ENCODE measurements around the gene OR2T27. TPM values are rescaled to one million over a fixed set of nuclear protein-coding genes. Genes with fewer than 3 reads are reported as not detected.
"Not testable (repeated sequence)": the region's sequence is repeated elsewhere in the genome, so short reads cannot be mapped to it uniquely, and the experiment has no call there.

The OR2T27 gene
- total RNA-seq, 1 donor from 2014 or later, result not detected

GRCh38 chr1:248648770-248649536 lies 6.4 kb downstream of the OR2T27 start:
- not testable (repeated sequence) for H3K36me3 ChIP-seq (ENCODE audit: insufficient read depth, low read length); DNase-seq (ENCODE audit: low read depth); H3K27me3 Mint-ChIP-seq (ENCODE audit: low read depth, unreplicated experiment); H3K9me3 Mint-ChIP-seq (ENCODE audit: unreplicated experiment); H3K27ac Mint-ChIP-seq (ENCODE audit: unreplicated experiment); H3K4me1 Mint-ChIP-seq (ENCODE audit: low read depth, unreplicated experiment); H4K20me1 ChIP-seq (ENCODE audit: insufficient read depth, low read length); H3K4me2 ChIP-seq (ENCODE audit: low read length); H3K9me3 ChIP-seq (ENCODE audit: insufficient read depth, low read depth, low read length); H3K4me3 Mint-ChIP-seq (ENCODE audit: unreplicated experiment); H3K27ac ChIP-seq (ENCODE audit: low read depth, low read length); H3K36me3 Mint-ChIP-seq (ENCODE audit: low read depth, unreplicated experiment); H3K4me1 ChIP-seq (ENCODE audit: insufficient read depth, low read length); FAIRE-seq; H3K4me3 ChIP-seq (ENCODE audit: insufficient read depth, low read depth, low read length); H3K9ac ChIP-seq (ENCODE audit: low read length); H3K79me2 ChIP-seq (ENCODE audit: insufficient read depth, low read length); H3K27me3 ChIP-seq (ENCODE audit: insufficient read depth, low read length); H2AFZ ChIP-seq (ENCODE audit: low read depth, low read length)

GRCh38 chr1:248645178-248645577 lies 10.2 kb downstream of the OR2T27 start, which contains the start of gene OR2T35:
OR2T35 (minus strand) TSS chr1:248645278; CDS start chr1:248639258, 6,020 bp downstream.
- H3K27me3 ChIP-seq (ENCODE audit: insufficient read depth, low read length); H3K79me2 ChIP-seq (ENCODE audit: insufficient read depth, low read length); H3K9me3 ChIP-seq (ENCODE audit: insufficient read depth, low read depth, low read length); DNase-seq (ENCODE audit: low read depth); FAIRE-seq; H3K9me3 Mint-ChIP-seq (ENCODE audit: unreplicated experiment); H3K36me3 ChIP-seq (ENCODE audit: insufficient read depth, low read length); H3K4me2 ChIP-seq (ENCODE audit: low read length); H3K4me3 ChIP-seq (ENCODE audit: insufficient read depth, low read depth, low read length); H3K9ac ChIP-seq (ENCODE audit: low read length); H3K27ac Mint-ChIP-seq (ENCODE audit: unreplicated experiment); H3K27me3 Mint-ChIP-seq (ENCODE audit: low read depth, unreplicated experiment); H3K4me3 Mint-ChIP-seq (ENCODE audit: unreplicated experiment); H3K4me1 Mint-ChIP-seq (ENCODE audit: low read depth, unreplicated experiment); H3K27ac ChIP-seq (ENCODE audit: low read depth, low read length); H3K4me1 ChIP-seq (ENCODE audit: insufficient read depth, low read length); H4K20me1 ChIP-seq (ENCODE audit: insufficient read depth, low read length); H3K36me3 Mint-ChIP-seq (ENCODE audit: low read depth, unreplicated experiment); H2AFZ ChIP-seq (ENCODE audit: low read depth, low read length): not testable (repeated sequence)

- H3K4me1 ChIP-seq (ENCODE audit: insufficient read depth, low read length); H3K36me3 ChIP-seq (ENCODE audit: insufficient read depth, low read length); H3K27me3 ChIP-seq (ENCODE audit: insufficient read depth, low read length); H3K4me1 Mint-ChIP-seq (ENCODE audit: low read depth, unreplicated experiment); H3K27ac ChIP-seq (ENCODE audit: low read depth, low read length); DNase-seq (ENCODE audit: low read depth); H3K79me2 ChIP-seq (ENCODE audit: insufficient read depth, low read length); H3K27me3 Mint-ChIP-seq (ENCODE audit: low read depth, unreplicated experiment); FAIRE-seq; H2AFZ ChIP-seq (ENCODE audit: low read depth, low read length); H3K36me3 Mint-ChIP-seq (ENCODE audit: low read depth, unreplicated experiment); H3K4me2 ChIP-seq (ENCODE audit: low read length); H3K4me3 Mint-ChIP-seq (ENCODE audit: unreplicated experiment); H3K9ac ChIP-seq (ENCODE audit: low read length); H3K9me3 ChIP-seq (ENCODE audit: insufficient read depth, low read depth, low read length); H4K20me1 ChIP-seq (ENCODE audit: insufficient read depth, low read length); H3K27ac Mint-ChIP-seq (ENCODE audit: unreplicated experiment); H3K4me3 ChIP-seq (ENCODE audit: insufficient read depth, low read depth, low read length); H3K9me3 Mint-ChIP-seq (ENCODE audit: unreplicated experiment): not testable (repeated sequence)
These were observed 12.2 kb downstream of the OR2T27 start for GRCh38 chr1:248642971-248643651.

- H3K4me1 Mint-ChIP-seq (ENCODE audit: low read depth, unreplicated experiment); H3K9me3 Mint-ChIP-seq (ENCODE audit: unreplicated experiment); H3K4me3 ChIP-seq (ENCODE audit: insufficient read depth, low read depth, low read length); H3K27me3 Mint-ChIP-seq (ENCODE audit: low read depth, unreplicated experiment); H3K27ac Mint-ChIP-seq (ENCODE audit: unreplicated experiment); H3K27me3 ChIP-seq (ENCODE audit: insufficient read depth, low read length); H3K4me2 ChIP-seq (ENCODE audit: low read length); FAIRE-seq; H3K36me3 ChIP-seq (ENCODE audit: insufficient read depth, low read length); DNase-seq (ENCODE audit: low read depth); H3K27ac ChIP-seq (ENCODE audit: low read depth, low read length); H2AFZ ChIP-seq (ENCODE audit: low read depth, low read length); H3K4me1 ChIP-seq (ENCODE audit: insufficient read depth, low read length); H3K9ac ChIP-seq (ENCODE audit: low read length); H3K36me3 Mint-ChIP-seq (ENCODE audit: low read depth, unreplicated experiment); H3K79me2 ChIP-seq (ENCODE audit: insufficient read depth, low read length); H3K4me3 Mint-ChIP-seq (ENCODE audit: unreplicated experiment); H4K20me1 ChIP-seq (ENCODE audit: insufficient read depth, low read length); H3K9me3 ChIP-seq (ENCODE audit: insufficient read depth, low read depth, low read length): not testable (repeated sequence)
These were observed 13.7 kb downstream of the OR2T27 start for GRCh38 chr1:248641583-248641982.

GRCh38 chr1:248640906-248641305 lies 14.4 kb downstream of the OR2T27 start:
- H3K4me1 ChIP-seq (ENCODE audit: insufficient read depth, low read length); H3K79me2 ChIP-seq (ENCODE audit: insufficient read depth, low read length); H3K9me3 ChIP-seq (ENCODE audit: insufficient read depth, low read depth, low read length); H3K27me3 ChIP-seq (ENCODE audit: insufficient read depth, low read length); H3K9me3 Mint-ChIP-seq (ENCODE audit: unreplicated experiment); H3K27ac Mint-ChIP-seq (ENCODE audit: unreplicated experiment); H3K4me3 Mint-ChIP-seq (ENCODE audit: unreplicated experiment); H3K4me2 ChIP-seq (ENCODE audit: low read length); H2AFZ ChIP-seq (ENCODE audit: low read depth, low read length); H4K20me1 ChIP-seq (ENCODE audit: insufficient read depth, low read length); H3K4me1 Mint-ChIP-seq (ENCODE audit: low read depth, unreplicated experiment); H3K27ac ChIP-seq (ENCODE audit: low read depth, low read length); H3K9ac ChIP-seq (ENCODE audit: low read length); H3K36me3 Mint-ChIP-seq (ENCODE audit: low read depth, unreplicated experiment); H3K27me3 Mint-ChIP-seq (ENCODE audit: low read depth, unreplicated experiment); H3K36me3 ChIP-seq (ENCODE audit: insufficient read depth, low read length); DNase-seq (ENCODE audit: low read depth); FAIRE-seq; H3K4me3 ChIP-seq (ENCODE audit: insufficient read depth, low read depth, low read length): not testable (repeated sequence)

- FAIRE-seq; H3K79me2 ChIP-seq (ENCODE audit: insufficient read depth, low read length); H3K4me3 Mint-ChIP-seq (ENCODE audit: unreplicated experiment); H3K36me3 ChIP-seq (ENCODE audit: insufficient read depth, low read length); H3K4me1 ChIP-seq (ENCODE audit: insufficient read depth, low read length); H3K4me1 Mint-ChIP-seq (ENCODE audit: low read depth, unreplicated experiment); H3K27ac Mint-ChIP-seq (ENCODE audit: unreplicated experiment); H3K4me2 ChIP-seq (ENCODE audit: low read length); H3K9ac ChIP-seq (ENCODE audit: low read length); H3K4me3 ChIP-seq (ENCODE audit: insufficient read depth, low read depth, low read length); H2AFZ ChIP-seq (ENCODE audit: low read depth, low read length); H3K36me3 Mint-ChIP-seq (ENCODE audit: low read depth, unreplicated experiment); DNase-seq (ENCODE audit: low read depth); H3K27me3 Mint-ChIP-seq (ENCODE audit: low read depth, unreplicated experiment); H4K20me1 ChIP-seq (ENCODE audit: insufficient read depth, low read length); H3K9me3 Mint-ChIP-seq (ENCODE audit: unreplicated experiment); H3K27ac ChIP-seq (ENCODE audit: low read depth, low read length); H3K27me3 ChIP-seq (ENCODE audit: insufficient read depth, low read length); H3K9me3 ChIP-seq (ENCODE audit: insufficient read depth, low read depth, low read length): not testable (repeated sequence)
These were observed 15.7 kb downstream of the OR2T27 start for GRCh38 chr1:248639652-248640051.
